Ishikawa (cell line): ENCODE measurements around the gene POLD1.

Experiments
- CEBPB ChIP-seq: IDR thresholded peaks from 2 replicates; pipeline ENCODE4 v1.6.1; 2012
- CREB1 ChIP-seq: IDR thresholded peaks from 2 replicates; pipeline ENCODE4 v1.6.1; 2012; ENCODE audit warnings: low read depth
- EGR1 ChIP-seq: IDR thresholded peaks from 2 replicates; pipeline ENCODE4 v1.6.1; 2012
- EP300 ChIP-seq: IDR thresholded peaks from 2 replicates; pipeline ENCODE4 v1.6.1; 2012; ENCODE audit warnings: borderline replicate concordance
- FOXM1 ChIP-seq: IDR thresholded peaks from 2 replicates; pipeline ENCODE4 v1.6.1; 2012; ENCODE audit warnings: low read depth, borderline replicate concordance
- MAX ChIP-seq: IDR thresholded peaks from 2 replicates; pipeline ENCODE4 v1.6.1; 2012
- NFIC ChIP-seq: IDR thresholded peaks from 2 replicates; pipeline ENCODE4 v1.6.1; 2012
- RAD21 ChIP-seq: IDR thresholded peaks from 2 replicates; pipeline ENCODE4 v1.6.1; 2012; ENCODE audit warnings: low read depth
- REST ChIP-seq: IDR thresholded peaks from 2 replicates; pipeline ENCODE4 v1.6.1; 2012; ENCODE audit warnings: low read depth, mild to moderate bottlenecking
- TAF1 ChIP-seq: IDR thresholded peaks from 2 replicates; pipeline ENCODE4 v1.6.1; 2012; ENCODE audit warnings: low read depth, mild to moderate bottlenecking
- TCF12 ChIP-seq: IDR thresholded peaks from 2 replicates; pipeline ENCODE4 v1.6.1; 2012; ENCODE audit warnings: low read depth
- TEAD4 ChIP-seq: IDR thresholded peaks from 2 replicates; pipeline ENCODE4 v1.6.1; 2012
- USF1 ChIP-seq: IDR thresholded peaks from 2 replicates; pipeline ENCODE4 v1.6.1; 2012
- YY1 ChIP-seq: IDR thresholded peaks from 2 replicates; pipeline ENCODE4 v1.6.1; 2012; ENCODE audit warnings: low read depth
- ZBTB7A ChIP-seq: IDR thresholded peaks from 2 replicates; pipeline ENCODE4 v1.6.1; 2012; ENCODE audit warnings: low read depth

The POLD1 gene

GRCh38 chr19:50427997-50428425 lies 43.9 kb downstream of the POLD1 start:
- TF ChIP-seq REST: no peak
- TF ChIP-seq TAF1: no peak
- peak; percentile 15; the same call in 1 of the 2 replicates for TF ChIP-seq MAX

- TF ChIP-seq ZBTB7A (no peak), RAD21 (no peak), YY1 (no peak), FOXM1 (no peak), REST (no peak), CEBPB (no peak), EGR1 (no peak), TCF12 (no peak), CREB1 (no peak), TAF1 (no peak), MAX (no peak), NFIC (no peak), USF1 (no peak), EP300 (no peak), TEAD4 (no peak)
These were observed 44.8 kb downstream of the POLD1 start for GRCh38 chr19:50428772-50429463.

GRCh38 chr19:50430888-50431342 lies 46.8 kb downstream of the POLD1 start:
- no peak for TF ChIP-seq YY1
- no peak for TF ChIP-seq NFIC
- TF ChIP-seq TEAD4: no peak
- TF ChIP-seq REST: no peak

GRCh38 chr19:50431343-50432220 lies 47.4 kb downstream of the POLD1 start:
- no peak for TF ChIP-seq REST
- TF ChIP-seq MAX: peak; percentile 56
- no peak for TF ChIP-seq RAD21
- TF ChIP-seq CREB1: peak; percentile 92
- TF ChIP-seq TCF12: no peak
- TF ChIP-seq ZBTB7A: peak; percentile 61
- TF ChIP-seq CEBPB: no peak
